Measurements from ENCODE around the gene SSH3.
"Not testable (repeated sequence)": the region's sequence is repeated elsewhere in the genome, so short reads cannot be mapped to it uniquely, and the experiment has no call there.

The SSH3 gene

GRCh38 chr11:67312187-67313021 lies 9.1 kb downstream of the SSH3 start:
- DNase-seq, result peak; percentile 68

GRCh38 chr11:67313125-67313890 lies 10.0 kb downstream of the SSH3 start:
- DNase-seq, result no peak

DNA sequence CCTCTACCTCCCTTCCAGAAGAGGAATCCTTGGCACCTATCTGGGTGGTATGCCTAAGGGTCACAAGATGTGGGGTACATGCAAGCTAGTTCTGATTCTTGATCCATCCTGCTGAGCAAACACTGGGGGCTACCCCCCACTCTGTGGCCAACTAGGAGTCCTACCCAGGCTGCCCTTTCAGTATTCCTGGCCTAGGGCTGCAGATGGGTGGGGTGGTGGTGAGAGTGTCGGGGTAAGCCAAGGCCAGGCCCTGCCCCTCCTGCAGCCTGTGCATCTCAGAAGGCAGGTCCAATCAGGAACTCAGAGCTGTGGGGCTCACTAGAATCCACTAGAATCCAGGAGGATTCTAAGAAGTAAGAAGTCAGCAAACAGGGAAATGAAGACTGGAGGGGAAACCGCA lies 10.9 kb downstream of the SSH3 start:
- no peak for DNase-seq

GRCh38 chr11:67315325-67315909 lies 12.1 kb downstream of the SSH3 start:
- no peak for DNase-seq

DNA sequence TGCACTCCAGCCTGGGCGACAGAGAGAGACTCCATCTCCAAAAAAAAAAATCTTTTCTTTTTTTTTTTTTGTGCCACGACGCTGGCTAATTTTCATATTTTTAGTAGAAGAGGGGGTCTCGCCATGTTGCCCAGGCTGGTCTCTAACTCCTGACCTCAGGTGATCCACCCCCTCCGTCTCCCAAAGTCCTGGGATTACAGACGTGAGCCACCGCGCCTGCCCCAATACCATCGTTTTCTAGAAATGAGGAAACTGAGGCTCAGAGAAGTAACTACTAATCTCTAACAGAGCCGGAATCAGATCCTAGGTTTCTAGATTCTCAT lies 13.5 kb downstream of the SSH3 start:
- no peak for DNase-seq

DNA sequence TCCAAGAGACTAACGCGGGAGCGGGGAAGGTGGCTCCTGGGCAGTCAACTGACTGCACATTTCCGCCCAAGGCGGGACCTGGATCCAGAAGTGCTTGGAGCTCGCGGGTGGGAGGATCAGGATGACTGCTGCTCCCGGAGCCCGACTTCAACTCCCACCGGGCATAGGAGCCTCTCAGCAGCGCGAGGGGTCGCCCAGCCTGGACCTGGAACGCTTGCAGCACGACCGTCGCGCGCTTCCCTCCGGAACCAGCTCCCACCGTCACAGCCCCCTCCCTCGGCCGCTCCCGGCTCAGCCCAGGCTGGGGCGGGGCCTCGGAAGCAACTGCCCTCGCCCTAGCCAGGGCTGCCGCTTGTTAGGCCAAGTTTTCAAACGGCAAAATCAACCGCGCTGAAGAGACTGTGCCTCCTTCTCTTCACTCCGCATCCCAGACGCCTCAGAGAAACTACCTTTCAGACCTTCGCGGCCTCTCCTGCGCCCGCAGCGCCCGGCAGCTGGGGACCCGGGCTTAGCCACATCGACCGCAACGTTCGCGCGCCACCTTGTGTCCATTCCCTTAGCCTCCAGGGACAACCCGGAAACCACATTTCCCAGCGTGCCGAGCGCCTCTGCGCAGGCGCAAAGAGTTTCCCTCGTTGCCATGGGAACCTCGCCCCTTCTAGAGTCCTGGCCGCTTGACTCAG lies 14.0 kb downstream of the SSH3 start:
- peak; percentile 99 for DNase-seq

GRCh38 chr11:67317888-67318555 lies 14.7 kb downstream of the SSH3 start:
- no peak for DNase-seq

- not testable (repeated sequence) for DNase-seq
These were observed 15.5 kb downstream of the SSH3 start for GRCh38 chr11:67318876-67319275.

GRCh38 chr11:67320011-67320410 lies 16.7 kb downstream of the SSH3 start:
- no peak for DNase-seq

- DNase-seq, result no peak
These were observed 17.4 kb downstream of the SSH3 start for GRCh38 chr11:67320691-67321090.

DNA sequence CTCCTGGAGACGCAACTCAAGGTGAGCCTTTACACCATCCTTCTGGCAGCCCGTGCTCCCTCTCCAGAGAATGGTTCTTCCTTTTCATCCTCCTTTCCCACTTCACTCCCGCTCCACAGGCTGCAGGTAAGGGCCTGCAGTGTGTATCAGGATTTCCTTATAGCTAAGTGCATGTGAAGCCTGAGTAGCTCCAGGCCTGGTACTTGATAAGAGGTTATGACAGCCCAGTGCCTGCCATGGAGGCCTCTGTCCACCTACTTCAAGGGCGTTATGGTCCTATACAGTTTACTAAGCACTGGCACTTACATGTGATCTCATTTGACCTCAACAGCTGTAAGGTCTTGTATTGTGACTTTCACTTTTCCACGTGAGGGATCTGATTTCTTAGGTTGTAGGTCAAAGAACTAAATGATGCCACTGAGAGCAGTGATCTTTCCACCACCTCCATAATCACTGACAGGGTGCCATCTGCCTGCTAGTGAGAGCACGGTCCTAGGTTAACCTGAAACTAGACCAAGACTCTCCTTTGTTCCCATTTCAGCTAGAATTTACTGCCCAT lies 18.1 kb downstream of the SSH3 start:
- DNase-seq, result no peak

GRCh38 chr11:67322049-67322448 lies 18.7 kb downstream of the SSH3 start:
- no peak for DNase-seq

GRCh38 chr11:67323526-67323925 lies 20.2 kb downstream of the SSH3 start:
- DNase-seq, result no peak

DNA sequence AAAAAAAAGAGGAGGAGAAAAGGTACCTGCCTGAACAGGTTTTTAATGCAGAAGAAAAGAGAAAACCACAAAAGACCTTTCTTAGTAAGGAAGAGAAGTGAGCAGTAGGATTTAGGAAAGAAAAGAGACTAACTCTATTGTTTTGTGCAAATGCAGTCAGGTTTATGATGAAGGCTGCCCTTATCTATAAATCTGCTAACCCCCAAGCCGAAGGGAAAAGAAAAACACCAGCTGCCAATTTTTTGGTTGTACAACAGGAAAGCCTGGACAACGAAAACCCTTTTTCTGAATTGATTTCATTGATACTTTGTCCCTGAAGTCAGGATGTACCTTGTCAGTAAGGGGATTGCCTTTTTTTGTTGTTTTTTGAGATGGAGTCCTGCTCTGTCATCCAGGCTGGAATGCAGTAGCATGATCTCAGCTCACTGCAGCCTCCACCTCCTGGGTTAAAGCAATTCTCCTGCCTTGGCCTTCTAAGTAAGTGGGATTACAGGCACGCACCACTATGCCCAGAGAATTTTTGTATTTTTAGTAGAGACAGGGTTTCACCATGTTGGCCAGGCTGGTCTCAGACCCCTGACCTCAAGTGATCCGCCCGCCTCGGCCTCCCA lies 28.9 kb downstream of the SSH3 start:
- no peak for DNase-seq

DNA sequence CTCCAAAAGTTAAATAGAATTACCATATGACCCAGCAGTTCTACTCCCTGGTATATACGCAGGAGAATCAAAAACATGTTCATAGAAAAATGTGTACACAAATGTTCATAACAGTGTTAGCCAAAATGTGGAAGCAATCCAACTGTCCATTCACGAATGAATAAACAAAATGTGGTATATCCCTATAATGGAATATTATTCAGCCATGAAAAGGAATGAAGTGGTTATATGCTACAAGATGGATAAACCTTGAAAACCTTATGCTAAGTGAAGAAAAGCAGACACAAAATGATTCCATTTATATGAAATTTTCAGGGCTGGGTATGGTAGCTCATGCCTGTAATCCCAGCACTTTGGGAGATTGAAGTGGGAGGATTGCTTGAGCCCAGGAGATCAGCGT lies 33.9 kb downstream of the SSH3 start:
- no peak for DNase-seq

DNA sequence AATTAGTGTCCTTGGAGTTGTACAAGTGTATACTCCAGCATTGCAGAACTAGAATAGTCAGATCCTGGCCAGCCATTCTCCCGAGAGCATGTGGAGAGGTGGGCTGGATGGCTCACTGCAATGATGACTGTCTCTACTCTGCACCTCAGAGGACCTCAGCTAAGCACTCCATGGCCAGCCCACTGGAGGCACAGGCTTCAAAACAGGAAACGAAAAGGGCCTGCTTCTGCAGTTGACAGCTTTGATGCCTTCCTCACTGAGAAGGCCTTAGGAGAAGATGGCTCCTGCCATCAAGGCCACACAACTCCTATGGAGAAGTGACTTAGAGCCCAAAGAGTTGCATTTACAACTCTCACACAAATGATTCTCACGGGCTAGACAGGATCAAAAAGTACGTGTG lies 40.9 kb downstream of the SSH3 start:
- peak; percentile 65 for DNase-seq

- DNase-seq, result peak; percentile 26
These were observed 42.1 kb downstream of the SSH3 start for GRCh38 chr11:67345247-67345919.

DNA sequence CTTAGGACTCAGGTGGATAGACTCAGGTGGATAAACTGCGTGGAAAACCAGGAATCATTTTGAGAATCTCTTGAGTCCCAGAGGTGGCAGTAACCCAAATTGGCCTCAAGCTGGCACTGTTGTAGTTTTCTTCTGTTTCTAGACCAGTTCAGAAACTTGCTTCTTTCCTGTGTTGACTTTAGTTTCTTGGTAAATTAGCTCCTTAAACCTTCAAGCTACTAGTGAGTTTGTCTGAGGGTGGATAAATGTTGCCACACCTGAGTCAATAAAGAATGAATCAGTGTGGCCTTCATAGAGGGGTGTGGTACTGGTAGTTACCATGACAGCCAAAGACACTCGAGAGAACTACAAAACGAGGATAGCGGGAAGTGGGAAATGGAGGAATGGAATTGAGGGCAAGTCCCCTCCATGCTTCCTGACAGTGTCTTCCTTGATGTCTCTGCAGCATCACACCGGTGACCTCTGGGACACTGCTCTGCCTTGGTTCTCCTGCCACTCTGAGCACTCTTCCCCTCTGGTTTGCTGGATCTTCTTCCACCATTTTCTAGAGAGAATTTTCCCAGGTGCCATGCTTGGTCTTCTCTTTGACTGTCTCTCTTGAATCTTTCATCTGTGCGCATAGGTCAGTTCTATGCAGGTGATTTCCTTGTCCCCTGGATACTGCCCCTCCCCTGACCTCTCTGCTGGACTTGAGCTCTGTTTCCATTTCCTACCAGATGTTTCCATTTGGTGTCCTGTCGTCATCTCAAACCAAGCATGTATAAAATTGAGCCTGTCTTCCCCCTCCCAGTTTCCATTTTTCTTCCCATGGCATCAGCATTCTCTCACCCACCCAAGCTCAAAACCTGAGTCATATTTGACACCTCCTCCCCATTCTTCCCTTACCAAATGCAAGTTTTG lies 42.8 kb downstream of the SSH3 start:
- peak; percentile 40 for DNase-seq

- DNase-seq, result no peak
These were observed 44.8 kb downstream of the SSH3 start for GRCh38 chr11:67347964-67348749.

All from CD4-positive, alpha-beta T cell treated with Interleukin-17A for 4 hours (primary cell).